MM.1S (cell line): ENCODE measurements around the gene COP1.

ENCODE experiments used
- EZH2phosphoT487 ChIP-seq: fragments of 300-600 bp; sonication (generic); IDR thresholded peaks from 2 replicates; pipeline ENCODE4 v1.6.1; 2018; ENCODE audit warnings: antibody characterized with exemption, low read length
- TF ChIP-seq, protein P1 (sequence below): fragments of 300-600 bp; sonication (generic); IDR thresholded peaks from 2 replicates; pipeline ENCODE4 v1.5.1; 2016; ENCODE audit warnings: antibody characterized with exemption, low read length, mixed read lengths

DNA sequence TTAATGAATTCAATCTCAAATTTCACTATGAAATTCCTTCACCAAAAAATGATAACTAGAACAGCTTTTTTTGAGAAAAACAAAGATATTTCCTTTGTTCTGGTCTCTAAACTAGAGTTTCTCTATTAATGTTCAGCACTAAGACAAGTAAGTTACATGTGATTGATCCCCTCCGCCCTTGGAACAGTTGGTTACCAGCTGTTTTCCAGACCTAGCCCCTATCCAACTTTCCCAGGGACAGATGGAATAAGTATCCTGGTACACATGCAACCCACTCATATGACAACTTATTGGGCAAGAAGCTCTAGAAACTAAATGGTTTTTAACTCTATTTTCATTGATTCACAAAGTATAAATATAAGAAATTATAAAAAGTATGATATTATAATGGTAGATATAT lies 140.4 kb downstream of the COP1 start:
- TF ChIP-seq, protein P1, sequence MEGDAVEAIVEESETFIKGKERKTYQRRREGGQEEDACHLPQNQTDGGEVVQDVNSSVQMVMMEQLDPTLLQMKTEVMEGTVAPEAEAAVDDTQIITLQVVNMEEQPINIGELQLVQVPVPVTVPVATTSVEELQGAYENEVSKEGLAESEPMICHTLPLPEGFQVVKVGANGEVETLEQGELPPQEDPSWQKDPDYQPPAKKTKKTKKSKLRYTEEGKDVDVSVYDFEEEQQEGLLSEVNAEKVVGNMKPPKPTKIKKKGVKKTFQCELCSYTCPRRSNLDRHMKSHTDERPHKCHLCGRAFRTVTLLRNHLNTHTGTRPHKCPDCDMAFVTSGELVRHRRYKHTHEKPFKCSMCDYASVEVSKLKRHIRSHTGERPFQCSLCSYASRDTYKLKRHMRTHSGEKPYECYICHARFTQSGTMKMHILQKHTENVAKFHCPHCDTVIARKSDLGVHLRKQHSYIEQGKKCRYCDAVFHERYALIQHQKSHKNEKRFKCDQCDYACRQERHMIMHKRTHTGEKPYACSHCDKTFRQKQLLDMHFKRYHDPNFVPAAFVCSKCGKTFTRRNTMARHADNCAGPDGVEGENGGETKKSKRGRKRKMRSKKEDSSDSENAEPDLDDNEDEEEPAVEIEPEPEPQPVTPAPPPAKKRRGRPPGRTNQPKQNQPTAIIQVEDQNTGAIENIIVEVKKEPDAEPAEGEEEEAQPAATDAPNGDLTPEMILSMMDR = no peak
- TF ChIP-seq EZH2phosphoT487 = no peak
